ENCODE results near the gene CBLN3. TPM values are rescaled to one million over a fixed set of nuclear protein-coding genes. Genes with fewer than 3 reads are reported as not detected.

CBLN3 gene
- total RNA-seq, 1 donor = 1.7 TPM

DNA sequence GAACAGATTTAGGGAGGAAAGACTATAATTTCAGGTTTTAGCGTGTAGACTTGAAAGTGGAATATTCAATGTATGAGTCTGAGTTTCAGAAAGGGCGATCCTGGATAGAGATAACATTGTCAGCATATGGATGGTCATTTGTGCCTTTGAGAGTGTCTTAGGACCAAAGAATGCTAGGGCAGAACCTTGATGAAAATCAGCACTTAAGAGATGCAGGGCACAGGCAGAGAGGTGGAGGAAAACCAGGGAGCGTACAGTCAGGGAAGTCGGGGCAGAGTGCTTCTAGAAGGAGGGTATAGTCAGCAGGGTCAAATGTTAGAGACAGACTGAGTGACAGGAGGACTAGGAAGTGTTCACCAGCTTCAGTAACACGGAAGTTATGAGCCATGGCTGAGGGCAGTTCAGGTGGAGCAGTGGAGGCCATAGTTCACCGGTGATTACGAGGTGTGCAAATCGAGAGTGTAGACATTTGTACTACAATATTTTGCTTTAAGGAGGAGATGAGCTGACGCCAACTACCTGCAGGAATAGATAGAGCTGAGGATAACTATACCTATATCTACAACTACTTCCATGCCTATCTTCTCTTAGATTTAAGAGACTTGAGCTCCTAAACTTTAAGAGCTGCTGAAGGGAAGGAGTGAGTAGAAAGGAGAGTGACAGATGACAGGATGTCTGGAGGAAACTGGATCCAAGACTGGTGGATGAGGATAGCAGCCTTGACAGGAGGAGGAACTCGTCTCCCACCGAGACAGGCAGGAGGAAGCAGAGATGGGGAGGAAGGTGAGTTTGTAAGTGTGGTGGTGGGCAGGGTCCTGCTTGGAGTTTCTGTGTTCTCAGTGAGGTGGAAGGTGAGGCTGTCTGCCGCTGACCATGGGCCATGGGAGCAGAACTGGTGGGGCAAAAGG is 6.5 kb downstream of the CBLN3 start:
- H3K4me3 ChIP-seq (ENCODE audit: low read depth, low read length) = no peak overlapping the region
- DNase-seq (ENCODE audit: low read depth) = no peak
- TF ChIP-seq CTCF (IDR thresholded peaks at IDR 0.05; ENCODE audit: insufficient read depth, low read depth, low read length) = no peak

DNA sequence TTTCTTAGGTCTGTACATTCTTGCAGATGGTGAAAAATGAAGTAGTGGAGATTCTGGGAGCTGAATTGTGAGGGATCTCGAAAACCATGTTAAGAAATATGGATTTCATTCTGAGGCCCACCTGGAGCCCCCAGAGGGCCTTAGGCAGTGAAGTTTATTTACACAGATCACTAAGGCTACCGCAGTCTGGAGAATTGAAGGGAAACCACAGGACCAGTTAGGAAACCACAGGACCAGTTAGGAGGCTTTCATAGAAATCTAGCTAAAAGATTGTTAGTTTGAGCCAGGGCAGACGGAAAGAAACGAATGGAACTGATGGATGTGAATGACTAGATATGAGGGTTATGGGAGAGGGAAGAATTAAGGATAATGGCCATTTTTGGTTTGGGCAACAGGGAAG is 7.2 kb downstream of the CBLN3 start:
- no peak for TF ChIP-seq CTCF (IDR thresholded peaks at IDR 0.05; ENCODE audit: insufficient read depth, low read depth, low read length)
- no peak for DNase-seq (ENCODE audit: low read depth)
- H3K4me3 ChIP-seq (ENCODE audit: low read depth, low read length) = no peak overlapping the region

DNA sequence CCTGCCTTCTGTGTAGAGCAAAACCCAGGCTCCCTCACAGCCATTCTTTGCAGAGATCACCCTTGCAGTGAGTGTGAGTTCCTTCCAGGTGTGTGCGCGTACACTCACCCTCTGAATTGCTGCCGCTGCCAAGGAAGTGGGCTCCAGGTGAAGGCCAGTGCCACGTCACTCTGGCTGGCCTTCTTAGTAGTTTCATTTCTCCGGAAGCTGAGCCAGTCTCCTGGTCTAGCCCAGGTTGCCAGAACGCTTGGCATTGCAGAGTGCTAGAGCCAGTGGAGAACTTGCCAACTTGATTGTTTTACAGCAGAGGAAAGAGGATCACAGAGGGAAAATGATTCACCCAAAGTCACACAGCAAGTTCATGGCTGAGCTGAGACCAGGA is 11.0 kb downstream of the CBLN3 start:
- DNase-seq (ENCODE audit: low read depth) = no peak
- TF ChIP-seq CTCF (IDR thresholded peaks at IDR 0.05; ENCODE audit: insufficient read depth, low read depth, low read length) = no peak
- H3K4me3 ChIP-seq (ENCODE audit: low read depth, low read length) = no peak overlapping the region

DNA sequence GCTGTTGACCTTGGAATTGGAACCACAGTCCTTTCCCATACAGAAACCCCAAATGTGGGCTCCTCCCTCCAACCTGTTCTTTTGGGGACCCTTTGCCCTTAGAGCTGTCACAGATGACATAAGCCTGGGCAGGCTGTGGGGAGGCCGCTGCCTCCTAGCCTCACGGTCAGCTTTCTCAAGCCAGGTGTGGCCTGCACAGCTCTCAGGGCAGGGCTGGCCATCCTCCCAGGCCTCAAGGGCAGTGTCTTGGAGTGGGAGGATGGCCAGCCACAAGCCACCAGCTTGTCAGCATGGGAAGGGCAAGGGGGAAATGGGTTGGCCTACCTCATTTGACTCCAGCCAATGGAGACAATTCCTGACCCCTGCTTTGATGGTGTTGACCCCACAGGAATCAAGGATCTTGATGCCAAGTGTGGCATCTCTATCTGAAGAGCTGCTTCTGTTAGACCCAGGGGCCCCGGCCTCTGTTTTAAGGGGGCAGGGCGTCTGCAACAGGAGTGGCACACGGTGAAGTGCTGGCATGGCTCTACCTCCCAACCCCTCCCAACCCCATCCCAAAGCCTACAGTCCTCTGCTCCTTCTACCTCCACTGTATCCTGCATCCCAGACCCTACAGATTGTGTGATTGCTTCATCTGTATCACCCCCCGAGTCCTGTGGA is 11.5 kb downstream of the CBLN3 start:
- no peak for TF ChIP-seq CTCF (IDR thresholded peaks at IDR 0.05; ENCODE audit: insufficient read depth, low read depth, low read length)
- H3K4me3 ChIP-seq (ENCODE audit: low read depth, low read length) = no peak overlapping the region
- DNase-seq (ENCODE audit: low read depth) = no peak

GRCh38 chr14:24416932-24417619 is 12.4 kb downstream of the CBLN3 start:
- no peak for DNase-seq (ENCODE audit: low read depth)
- H3K4me3 ChIP-seq (ENCODE audit: low read depth, low read length) = no peak overlapping the region
- no peak for TF ChIP-seq CTCF (IDR thresholded peaks at IDR 0.05; ENCODE audit: insufficient read depth, low read depth, low read length)

GRCh38 chr14:24416254-24416931 is 13.1 kb downstream of the CBLN3 start:
- H3K4me3 ChIP-seq (ENCODE audit: low read depth, low read length) = no peak overlapping the region
- no peak for DNase-seq (ENCODE audit: low read depth)
- no peak for TF ChIP-seq CTCF (IDR thresholded peaks at IDR 0.05; ENCODE audit: insufficient read depth, low read depth, low read length)

All from fibroblast of villous mesenchyme (primary cell).